Parathyroid adenoma (tissue), 2 donors: ENCODE data around the gene CENPL.

Experiments used
- H2AFZ ChIP-seq: fragments of 300-600 bp; sonication (generic); one replicate; pipeline ENCODE4 v1.7.0; 2017; ENCODE audit warnings: antibody characterized with exemption, mild to moderate bottlenecking
- H3K27ac ChIP-seq: fragments of 300-600 bp; sonication (generic); one replicate; pipeline ENCODE4 v1.7.0; 2017
- H3K27me3 ChIP-seq: fragments of 300-600 bp; sonication (generic); one replicate; pipeline ENCODE4 v1.7.0; 2017; ENCODE audit warnings: low read length; ENCODE audit not compliant: control insufficient read depth, insufficient read depth
- H3K36me3 ChIP-seq: fragments of 300-600 bp; sonication (generic); one replicate; pipeline ENCODE4 v1.7.0; 2017; ENCODE audit warnings: low read length; ENCODE audit not compliant: control insufficient read depth, insufficient read depth
- H3K4me1 ChIP-seq: fragments of 300-600 bp; sonication (generic); one replicate; pipeline ENCODE4 v1.7.0; 2017; ENCODE audit warnings: control low read depth
- H3K4me2 ChIP-seq: fragments of 300-600 bp; sonication (generic); one replicate; pipeline ENCODE4 v1.7.0; 2017; ENCODE audit warnings: low read length
- H3K4me3 ChIP-seq: fragments of 300-600 bp; sonication (generic); one replicate; pipeline ENCODE4 v1.7.0; 2017; ENCODE audit warnings: low read depth, low read length
- H3K79me2 ChIP-seq: fragments of 300-600 bp; sonication (generic); one replicate; pipeline ENCODE4 v1.7.0; 2017; ENCODE audit warnings: control low read depth
- H3K9ac ChIP-seq: fragments of 300-600 bp; sonication (generic); one replicate; pipeline ENCODE4 v1.7.0; 2017; ENCODE audit warnings: mild to moderate bottlenecking
- H3K9me3 ChIP-seq: fragments of 300-600 bp; sonication (generic); one replicate; pipeline ENCODE4 v1.7.0; 2017; ENCODE audit warnings: low read length; ENCODE audit not compliant: control insufficient read depth
- CTCF ChIP-seq: fragments of 300-600 bp; sonication (generic); IDR thresholded peaks from one replicate; pipeline ENCODE4 v1.7.0; 2017; ENCODE audit warnings: antibody characterized with exemption, mild to moderate bottlenecking
- donor health status: primary hyperparathyroidism.

The CENPL gene

GRCh38 chr1:173869021-173869359 is 44.3 kb upstream of the CENPL start:
- TF ChIP-seq CTCF = no peak
- Histone ChIP-seq H3K79me2 (no peaks in the 10 kb centered on the region), H3K4me1 (peaks cover 13% of the 10 kb centered on the region), H3K36me3 (no peaks in the 10 kb centered on the region), H3K4me3 (peak overlapping the region; percentile 85), H3K9me3 (no peaks in the 10 kb centered on the region), H2AFZ (peak overlapping the region; percentile 68), H3K9ac (no peak overlapping the region), H3K27ac (peak overlapping the region; percentile 91), H3K4me2 (peak overlapping the region; percentile 62), H3K27me3 (no peaks in the 10 kb centered on the region)

- peak within 1 kb of the TSS; percentile 89 for H3K4me2 ChIP-seq
- H3K36me3 ChIP-seq = no peaks in the 10 kb centered on the region
- H3K27me3 ChIP-seq = no peaks in the 10 kb centered on the region
- H2AFZ ChIP-seq = peak within 1 kb of the TSS; percentile 74
- TF ChIP-seq CTCF = peak; percentile 7
- no peak within 1 kb of the TSS for H3K9ac ChIP-seq
- H3K9me3 ChIP-seq = no peaks in the 10 kb centered on the region
- no peaks in the 10 kb centered on the region for H3K79me2 ChIP-seq
- peak within 1 kb of the TSS; percentile 85 for H3K4me3 ChIP-seq
- peaks cover 13% of the 10 kb centered on the region for H3K4me1 ChIP-seq
- peak within 1 kb of the TSS; percentile 91 for H3K27ac ChIP-seq
These were observed 43.8 kb upstream of the CENPL start, which contains the start of gene ZBTB37 for GRCh38 chr1:173868266-173869020. Gene ZBTB37 (plus strand): TSS chr1:173868380. CDS start chr1:173870226, 1,846 bp downstream.

- H3K4me1 ChIP-seq = peaks cover 13% of the 10 kb centered on the region
- no peaks in the 10 kb centered on the region for H3K27me3 ChIP-seq
- H3K27ac ChIP-seq = peak within 1 kb of the TSS; percentile 91
- H3K4me2 ChIP-seq = peak within 1 kb of the TSS; percentile 89
- no peaks in the 10 kb centered on the region for H3K9me3 ChIP-seq
- peak within 1 kb of the TSS; percentile 85 for H3K4me3 ChIP-seq
- TF ChIP-seq CTCF = no peak
- H2AFZ ChIP-seq = peak within 1 kb of the TSS; percentile 74
- no peaks in the 10 kb centered on the region for H3K36me3 ChIP-seq
- no peak within 1 kb of the TSS for H3K9ac ChIP-seq
- H3K79me2 ChIP-seq = no peaks in the 10 kb centered on the region
These were observed 43.1 kb upstream of the CENPL start, which contains the start of gene GAS5 for GRCh38 chr1:173867753-173868265. Gene GAS5 (minus strand): TSS chr1:173867989.

GRCh38 chr1:173867141-173867752 is 42.6 kb upstream of the CENPL start:
- Histone ChIP-seq H3K4me1 (peaks cover 13% of the 10 kb centered on the region), H3K4me3 (peak overlapping the region; percentile 85), H3K27ac (peak overlapping the region; percentile 91), H3K9me3 (no peaks in the 10 kb centered on the region), H2AFZ (peak overlapping the region; percentile 74), H3K79me2 (no peaks in the 10 kb centered on the region), H3K27me3 (no peaks in the 10 kb centered on the region), H3K4me2 (peak overlapping the region; percentile 89), H3K36me3 (no peaks in the 10 kb centered on the region), H3K9ac (no peak overlapping the region)
- TF ChIP-seq CTCF = no peak
